ENCODE data around the gene MLXIP.
A peak's percentile ranks its signal among the peaks of the same experiment; 100 is the strongest.
"Not testable (repeated sequence)": the region's sequence is repeated elsewhere in the genome, so short reads cannot be mapped to it uniquely, and the experiment has no call there.

Gene MLXIP

DNA sequence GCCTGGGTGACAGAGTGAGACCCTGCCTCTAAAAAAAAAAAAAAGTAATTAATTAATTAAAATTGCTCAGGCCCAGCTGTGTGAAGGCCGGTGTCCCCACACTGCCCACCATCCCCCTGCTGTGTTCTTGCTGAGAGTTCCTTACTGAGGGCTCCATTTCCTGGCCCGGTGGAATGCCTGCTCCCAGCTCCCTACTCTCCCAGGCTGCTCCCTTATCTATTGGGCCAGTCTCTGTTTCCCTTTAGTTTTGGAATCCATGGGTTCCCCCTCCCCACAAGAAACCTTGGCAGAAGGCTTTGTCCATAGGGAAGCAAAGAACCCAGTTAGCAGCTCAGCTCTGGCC, 19.0 kb downstream of the MLXIP start:
- no peak for DNase-seq

DNA sequence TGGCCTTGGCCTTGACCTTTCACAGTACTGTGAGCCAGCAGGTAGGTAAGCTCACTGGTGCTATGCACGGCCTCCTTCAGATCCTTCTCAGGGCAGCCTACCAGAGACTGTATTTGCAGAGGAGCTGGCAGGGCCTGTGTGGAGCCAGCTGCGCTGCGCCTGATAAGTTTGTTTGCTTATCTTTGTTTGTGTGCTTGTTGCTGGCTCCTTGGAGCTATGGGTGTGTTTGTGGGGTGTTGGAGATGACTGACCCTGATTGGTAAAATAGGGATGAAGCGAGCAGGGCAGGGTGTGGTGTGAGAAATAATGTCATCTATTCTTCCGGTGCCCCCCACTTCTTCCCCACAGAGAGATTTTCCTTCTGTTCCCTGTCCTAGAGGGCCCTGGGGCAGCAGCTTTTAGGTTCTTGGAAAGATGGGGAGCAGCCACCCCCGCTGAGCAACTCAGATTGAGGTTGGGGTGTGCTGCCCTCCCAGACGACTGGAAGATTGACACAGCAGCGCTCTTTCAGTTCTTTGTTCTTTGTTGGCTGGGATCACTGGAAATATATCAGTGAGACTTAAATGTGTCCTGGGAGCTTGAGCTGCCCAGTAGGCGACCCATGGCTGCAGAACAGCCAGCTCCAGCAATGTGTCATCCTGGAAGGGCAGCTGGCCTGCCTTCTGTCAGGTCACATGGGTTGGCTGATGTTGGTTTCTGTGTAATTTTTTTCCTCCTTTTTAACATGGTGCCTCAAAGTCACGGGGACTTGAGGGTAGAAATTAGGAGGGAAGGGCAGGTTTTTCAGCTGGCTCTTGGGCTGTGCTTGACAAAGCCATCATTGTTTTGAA, 19.6 kb downstream of the MLXIP start:
- no peak for DNase-seq

DNA sequence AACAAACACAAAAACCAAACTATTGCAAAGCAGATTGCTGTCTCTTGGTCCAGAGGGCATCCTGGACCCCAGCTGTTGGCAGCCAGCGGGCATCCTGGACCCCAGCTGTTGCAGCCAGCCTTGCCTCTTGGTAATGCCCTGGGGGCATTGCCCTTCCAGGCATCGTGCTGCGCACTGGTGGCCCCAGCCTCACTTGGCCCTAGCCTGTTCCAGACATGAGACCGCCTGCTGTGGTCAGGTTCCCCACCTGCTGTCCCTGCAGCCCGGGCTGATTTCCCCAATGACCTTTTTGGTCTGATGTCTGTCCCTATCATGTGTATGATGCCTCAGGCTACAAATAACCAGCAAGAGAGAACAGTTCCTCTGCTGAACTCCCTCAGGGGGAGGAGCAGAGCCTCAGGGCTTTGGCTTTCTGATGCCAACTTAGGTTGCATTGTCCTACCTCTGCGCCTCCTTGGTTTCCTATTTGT, 20.8 kb downstream of the MLXIP start:
- no peak for DNase-seq

DNA sequence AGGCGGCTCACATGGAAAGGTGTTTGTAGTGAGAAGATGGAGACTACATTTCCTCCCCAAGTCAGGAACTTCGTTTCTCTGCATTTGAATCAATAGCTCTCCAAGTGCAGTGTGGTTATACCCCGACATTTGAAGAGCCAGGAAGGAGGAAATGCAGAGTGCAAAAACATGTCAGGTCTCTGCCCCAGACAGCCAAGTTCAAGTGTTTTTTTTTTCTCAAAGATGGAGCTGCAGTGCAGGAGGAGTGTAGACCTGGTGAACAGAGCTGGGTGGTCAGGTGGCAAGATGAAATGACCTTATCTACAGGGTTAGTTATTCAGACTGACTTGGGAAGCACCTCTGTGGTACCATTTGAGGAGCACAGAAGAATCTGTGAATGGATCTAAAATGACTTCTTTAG, 21.3 kb downstream of the MLXIP start:
- peak; percentile 48 for DNase-seq

DNA sequence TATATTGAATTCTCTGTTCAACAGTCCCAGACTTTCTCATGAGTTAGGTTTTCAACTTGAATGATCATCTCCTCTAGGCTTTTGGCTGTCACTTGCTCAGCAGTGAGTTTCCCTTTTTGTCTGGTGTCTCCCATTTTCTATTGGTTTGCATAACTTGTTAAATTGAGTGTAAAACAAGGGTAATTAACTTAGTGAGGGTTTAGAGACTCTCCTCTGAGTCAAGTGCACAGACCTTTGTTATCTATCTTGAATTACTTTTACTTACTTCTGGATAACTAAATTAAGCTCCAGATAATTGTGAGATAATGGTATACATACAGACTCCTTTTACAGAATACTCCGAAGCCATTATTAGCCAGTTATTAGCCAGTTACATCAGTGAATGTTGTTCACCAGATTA, 22.0 kb downstream of the MLXIP start:
- no peak for DNase-seq

DNA sequence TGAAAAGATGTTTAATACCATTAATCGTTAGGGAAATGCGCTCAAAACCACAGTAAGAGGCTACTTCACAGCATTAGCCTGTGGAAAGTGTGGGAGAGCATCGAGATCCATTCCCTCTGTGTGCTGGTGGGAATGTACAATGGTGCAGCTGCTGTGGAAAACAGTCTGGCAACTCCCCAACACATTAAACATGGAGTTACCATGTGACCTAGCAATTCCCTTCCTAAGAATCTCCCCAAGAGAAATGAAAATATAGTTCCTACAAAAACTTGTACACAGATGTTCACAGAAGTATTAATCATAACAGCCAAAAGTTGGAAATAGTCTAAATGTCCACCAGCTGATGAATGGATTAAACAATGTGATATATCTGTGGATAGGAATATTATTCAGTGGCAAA, 23.8 kb downstream of the MLXIP start:
- DNase-seq: no peak

DNA sequence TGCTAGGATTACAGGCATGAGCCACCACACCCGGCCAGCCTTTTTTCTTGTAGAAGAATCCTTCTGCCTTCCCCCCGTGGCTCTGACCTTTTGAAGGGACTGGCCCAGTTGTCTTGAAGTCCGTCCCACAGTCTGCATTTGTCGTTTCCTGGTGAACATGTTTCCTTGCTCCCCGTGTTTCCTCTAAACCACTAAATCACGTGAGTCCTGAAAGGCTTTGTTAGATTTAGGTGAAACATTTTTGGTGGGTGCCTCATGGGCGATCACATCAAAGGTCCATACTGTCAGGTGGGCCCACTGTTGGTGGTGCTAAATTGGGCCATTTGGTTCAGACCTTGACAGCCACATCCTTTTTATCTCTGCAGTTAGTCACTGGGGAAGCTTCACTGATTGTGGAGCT, 26.3 kb downstream of the MLXIP start:
- DNase-seq: no peak

DNA sequence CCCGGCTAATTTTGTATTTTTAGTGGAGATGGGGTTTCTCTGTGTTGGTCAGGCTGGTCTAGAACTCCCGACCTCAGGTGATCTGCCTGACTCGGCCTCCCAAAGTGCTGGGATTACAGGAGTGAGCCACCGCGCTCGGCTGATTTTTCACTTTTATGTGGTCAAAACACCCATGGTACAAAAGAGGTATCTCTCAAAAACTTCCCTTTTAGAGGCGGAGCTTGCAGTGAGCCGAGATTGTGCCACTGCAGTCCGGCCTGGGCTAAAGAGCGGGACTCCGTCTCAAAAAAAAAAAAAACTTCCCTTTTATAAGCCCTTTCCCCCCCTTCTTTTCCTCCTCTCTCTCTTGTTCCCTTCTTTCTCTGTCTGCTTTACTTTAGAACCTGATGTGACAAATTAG, 26.9 kb downstream of the MLXIP start:
- not testable (repeated sequence) for DNase-seq

DNA sequence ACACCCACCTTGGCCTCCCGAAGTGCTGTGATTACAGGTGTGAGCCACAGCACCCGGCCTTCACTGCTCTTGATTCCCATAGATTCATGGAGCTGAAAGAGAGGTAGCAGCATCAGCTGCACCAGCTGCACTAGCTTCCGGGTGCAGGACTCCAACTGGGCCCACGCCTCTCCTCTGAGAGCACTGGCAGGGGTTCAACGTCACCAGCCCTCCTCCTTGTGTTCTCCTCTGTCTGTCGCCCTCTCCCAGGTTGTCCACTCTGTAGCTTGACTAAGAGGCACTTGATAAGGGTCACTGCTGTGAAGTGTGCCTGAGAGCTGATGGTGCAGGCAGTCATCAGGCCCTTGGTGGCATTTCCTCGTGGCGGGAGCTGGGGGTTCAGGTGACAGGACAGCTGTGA, 28.3 kb downstream of the MLXIP start:
- no peak for DNase-seq

DNA sequence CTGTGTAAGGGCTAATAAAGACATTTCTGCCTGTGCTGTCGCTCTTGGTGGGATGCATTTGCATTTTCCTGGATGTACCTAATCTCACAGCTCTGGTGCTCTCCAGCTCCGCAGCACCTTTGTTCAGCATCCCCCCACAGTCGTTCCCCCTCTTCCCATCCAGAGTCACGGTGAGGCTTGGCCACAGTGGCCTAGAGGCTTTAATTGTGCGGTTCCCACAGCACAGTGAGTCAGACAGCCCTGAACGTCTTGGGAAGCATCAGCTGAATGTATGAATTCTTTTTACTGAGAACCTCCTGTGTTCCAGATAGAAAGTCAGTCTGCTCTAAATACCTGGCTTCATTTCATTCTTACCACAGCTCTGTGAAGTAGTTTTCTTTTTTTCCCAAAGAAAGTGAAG, 28.7 kb downstream of the MLXIP start:
- DNase-seq: no peak

DNA sequence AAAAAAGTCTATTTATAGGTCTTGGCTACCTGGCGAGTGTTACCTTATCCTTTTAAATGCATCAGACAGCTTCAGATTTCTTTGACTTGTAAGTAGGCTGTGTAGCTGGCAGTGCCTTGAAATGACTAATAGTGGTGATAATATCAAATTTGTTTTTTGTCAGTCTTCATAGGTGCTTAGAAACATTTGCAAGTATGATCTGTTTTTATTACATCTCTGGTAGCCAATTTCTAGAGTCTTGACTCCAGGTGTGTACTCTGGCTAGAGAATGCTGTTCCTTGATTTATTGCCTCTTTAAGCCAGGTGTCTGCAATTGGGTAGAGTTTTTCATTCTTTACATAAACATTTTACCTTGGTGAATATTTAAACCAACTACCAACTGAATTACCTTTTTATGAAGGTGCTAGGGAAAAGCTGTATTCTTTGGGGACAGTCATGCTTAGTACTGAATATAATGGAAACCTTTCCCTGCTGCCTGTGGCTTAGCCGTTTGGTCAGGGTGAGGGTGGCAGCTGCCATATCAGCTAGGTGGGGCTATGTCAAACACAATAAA, 32.6 kb downstream of the MLXIP start:
- no peak for DNase-seq

DNA sequence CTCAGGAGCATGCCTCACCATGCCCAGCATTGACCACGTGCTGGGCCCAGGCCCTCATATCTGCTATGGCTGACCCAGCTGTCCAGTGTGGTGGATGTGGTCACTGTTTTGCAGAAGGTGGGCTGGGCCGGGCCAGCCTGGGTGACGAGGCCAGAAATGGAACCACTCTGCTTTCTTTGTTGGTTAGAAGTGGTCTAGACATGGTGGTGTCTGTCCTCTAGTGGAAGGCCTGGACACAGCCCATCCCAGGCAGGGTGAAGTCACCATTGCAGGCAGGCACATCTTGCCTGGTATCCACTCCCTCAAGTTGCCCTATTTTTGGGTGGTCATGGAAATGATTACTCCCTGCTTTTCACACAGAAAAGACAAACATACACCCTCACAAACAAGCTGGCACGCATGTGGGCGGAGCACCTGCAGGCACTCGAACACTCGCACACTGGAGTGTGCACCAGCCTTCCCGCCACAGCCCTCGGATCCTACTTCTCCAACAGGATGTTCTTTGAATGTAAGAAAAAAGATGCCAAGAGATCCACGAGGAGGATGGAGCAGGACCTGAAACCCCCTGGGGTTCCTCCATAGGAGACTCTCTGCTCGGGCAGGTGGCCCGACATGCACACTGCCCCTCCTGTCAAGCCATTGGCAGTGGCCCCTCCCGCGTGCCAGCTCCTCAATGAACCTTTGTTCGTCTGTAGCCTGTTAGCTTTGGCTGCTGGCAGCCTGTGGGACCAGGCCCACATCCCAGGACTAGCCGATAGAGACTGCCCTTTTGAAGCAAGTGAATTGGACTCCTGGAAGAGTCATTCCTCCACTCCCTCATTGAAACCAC, 38.4 kb downstream of the MLXIP start:
- no peak for DNase-seq

DNA sequence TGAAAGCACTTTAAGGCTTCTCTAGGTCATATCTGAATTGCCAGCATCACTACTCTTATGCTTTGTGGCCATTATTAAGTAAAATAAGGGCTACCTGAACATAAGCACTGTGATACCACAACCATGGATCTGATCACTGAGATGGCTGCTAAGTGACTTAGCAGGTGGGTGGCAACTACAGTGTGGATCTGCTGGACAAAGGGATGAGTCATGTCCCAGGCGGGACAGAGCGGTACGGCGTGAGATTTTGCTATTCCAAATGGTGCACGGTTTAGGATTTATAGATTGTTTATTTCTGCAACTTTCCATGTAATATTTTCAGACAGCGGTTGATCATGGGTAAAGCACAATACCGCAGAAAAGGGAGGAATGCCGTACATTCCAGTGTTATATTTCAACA, 39.4 kb downstream of the MLXIP start:
- no peak for DNase-seq

DNA sequence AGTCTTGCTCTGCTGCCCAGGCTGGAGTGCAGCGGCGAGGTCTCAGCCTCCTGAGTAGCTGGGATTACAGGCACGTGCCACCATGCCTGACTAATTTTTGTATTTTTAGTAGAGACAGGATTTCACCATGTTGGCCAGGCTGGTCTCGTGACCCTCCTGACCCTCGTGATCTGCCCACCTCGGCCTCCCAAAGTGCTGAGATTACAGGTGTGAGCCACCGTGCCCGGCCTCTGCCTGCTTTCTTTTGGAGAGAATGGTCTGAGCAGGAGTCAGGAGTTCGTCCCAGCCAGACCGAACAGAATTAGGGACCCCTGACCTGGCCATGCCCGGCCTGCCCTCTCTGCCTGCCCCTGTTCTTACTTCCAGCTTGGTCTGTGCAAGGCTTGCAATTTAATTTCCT, 42.8 kb downstream of the MLXIP start:
- not testable (repeated sequence) for DNase-seq

DNA sequence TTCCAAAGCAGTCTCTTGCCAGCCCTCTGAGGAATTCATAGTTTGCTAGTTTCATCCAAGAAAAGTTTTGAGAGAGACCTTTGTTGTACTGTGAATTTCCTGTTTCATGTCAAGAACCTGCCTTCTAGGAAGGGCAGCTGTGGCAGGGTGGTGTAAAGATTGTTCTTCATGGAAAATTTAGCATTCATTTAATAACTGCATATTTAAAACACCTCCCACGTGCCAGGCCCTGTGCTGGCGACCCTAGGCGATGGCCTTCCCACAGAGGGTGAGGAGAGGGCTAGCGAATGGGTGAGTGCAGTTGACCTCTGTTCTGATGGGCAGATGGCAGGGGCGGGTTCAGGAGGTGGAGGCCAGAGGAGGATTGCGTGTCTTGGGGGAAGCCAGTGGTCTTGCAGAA, 43.2 kb downstream of the MLXIP start:
- no peak for DNase-seq

DNA sequence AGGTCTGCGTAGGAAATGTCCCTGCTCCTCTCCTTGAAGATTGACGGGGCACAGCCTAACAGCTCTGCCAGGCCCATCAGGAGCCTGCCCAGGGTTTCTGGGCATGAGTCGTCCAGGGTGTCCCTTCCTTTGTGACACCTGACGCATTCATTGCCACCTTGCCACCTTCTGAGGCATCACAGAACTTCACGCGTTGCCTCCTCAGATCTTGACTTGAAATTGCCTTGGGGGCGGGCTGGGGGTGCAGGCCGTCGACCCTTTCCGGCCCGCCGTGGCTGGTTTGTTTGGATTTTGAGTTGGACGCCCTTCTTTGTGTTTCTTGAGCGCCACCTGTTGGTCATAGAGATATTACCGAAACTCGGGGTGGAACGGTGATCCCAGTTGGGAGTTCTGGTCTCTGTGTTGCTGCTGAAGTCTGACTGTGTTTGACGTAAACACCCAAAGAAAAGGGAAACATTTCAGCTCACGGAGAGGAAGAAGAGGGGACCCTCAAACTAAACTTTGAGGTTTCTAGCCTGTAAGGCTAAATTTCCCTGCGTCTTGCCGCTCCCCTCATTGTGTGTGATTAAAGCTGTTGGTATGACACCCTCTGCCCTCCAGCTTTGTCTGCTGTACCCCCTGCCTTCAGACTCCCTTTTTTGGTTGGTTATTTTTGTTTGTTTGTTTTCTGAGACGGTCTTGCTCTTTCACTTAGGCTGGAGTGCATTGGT, 44.6 kb downstream of the MLXIP start:
- peak; percentile 76 for DNase-seq

DNA sequence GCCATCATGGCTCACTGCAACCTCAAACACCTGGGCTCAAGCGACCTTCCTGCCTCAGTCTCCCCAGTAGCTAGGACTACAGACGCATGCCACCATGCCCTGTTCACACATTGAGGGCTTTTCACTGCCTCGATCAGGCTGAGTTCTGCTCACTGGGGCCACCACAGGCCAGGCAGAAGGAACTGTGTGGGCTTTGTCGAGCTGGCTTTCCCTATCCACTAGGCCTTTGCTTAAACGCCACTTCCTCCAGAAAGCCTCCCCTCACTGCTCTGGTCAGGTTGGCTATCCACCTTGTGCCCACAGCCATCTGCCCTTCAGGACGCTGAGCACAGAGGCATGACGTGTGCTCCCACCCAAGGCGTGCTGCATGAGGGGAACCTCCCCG, 45.2 kb downstream of the MLXIP start:
- DNase-seq: no peak

DNA sequence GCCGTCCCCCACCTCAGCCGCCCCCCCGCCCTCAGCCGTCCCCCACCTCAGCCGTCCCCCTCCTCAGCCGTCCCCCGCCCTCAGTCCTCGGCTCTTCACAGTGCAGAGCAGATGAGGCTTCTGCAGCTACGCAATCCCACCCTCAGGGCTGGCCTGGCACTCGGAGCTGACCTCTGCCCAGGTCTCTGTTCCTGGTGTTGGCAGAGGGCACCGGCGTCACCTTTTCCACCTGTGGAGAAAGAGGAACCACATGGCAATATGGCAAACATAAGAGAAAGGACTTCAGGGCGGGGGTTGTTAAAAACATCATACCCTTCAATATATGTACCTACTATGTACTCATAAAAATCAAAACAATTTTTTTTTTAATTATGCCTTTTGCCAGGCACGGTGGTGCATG, 45.8 kb downstream of the MLXIP start:
- DNase-seq: no peak

DNA sequence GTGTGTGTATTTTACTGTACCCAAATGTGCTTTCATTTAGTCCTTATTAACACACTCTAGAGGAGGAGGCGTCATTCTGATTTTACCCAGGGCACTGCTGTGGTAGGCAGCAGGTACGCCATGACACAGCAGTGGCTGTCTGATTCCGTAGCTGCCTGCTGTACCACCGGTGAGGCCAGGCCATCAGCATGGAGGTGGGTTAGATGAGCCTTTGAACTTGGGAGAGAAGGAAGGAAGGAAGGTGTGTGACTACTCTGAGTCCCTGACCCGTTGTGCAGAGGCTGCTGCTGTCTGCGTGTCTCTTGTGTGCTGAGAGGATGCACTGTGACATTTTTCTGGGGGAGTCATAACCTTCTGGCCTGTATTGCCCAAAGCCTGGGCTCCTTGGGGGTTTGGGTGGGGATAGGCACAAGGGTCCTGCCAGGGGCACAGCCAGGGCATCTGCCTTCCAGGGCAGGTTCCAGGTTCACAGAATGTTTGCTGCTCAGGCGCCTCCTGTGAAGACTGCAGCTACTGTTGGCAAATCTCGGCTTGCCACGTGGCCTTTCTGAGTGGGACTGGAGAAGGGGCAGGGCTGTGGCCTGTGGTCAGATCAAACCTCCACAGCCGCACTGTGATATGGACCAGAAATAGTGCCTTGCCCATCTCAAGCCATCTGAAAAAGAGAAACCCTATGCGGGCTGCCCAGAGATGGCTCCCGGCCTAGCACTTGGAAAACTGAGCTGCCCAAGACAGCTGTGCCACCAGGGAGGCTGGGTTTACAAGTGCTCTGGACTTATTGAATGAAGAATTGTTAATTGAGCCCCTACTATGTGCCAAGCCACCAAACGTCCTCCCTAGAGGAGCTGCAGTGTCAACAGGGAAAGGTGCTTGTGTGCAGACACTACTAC, 47.1 kb downstream of the MLXIP start:
- no peak for DNase-seq

DNA sequence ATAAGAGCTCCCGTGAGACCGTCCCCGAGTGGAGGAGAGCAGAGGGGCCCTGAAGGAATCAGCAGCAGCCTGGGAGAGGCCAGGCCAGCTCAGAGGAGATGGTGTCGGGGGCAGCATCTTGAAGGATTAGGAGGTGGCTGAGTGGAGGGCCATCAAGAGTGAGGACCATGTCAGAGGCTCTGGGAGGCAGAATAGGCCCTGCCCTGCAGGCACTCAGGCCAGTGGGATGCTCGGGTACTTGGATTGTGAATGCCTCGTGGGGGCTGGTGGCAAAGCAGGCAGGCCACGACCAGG, 47.7 kb downstream of the MLXIP start:
- no peak for DNase-seq

DNA sequence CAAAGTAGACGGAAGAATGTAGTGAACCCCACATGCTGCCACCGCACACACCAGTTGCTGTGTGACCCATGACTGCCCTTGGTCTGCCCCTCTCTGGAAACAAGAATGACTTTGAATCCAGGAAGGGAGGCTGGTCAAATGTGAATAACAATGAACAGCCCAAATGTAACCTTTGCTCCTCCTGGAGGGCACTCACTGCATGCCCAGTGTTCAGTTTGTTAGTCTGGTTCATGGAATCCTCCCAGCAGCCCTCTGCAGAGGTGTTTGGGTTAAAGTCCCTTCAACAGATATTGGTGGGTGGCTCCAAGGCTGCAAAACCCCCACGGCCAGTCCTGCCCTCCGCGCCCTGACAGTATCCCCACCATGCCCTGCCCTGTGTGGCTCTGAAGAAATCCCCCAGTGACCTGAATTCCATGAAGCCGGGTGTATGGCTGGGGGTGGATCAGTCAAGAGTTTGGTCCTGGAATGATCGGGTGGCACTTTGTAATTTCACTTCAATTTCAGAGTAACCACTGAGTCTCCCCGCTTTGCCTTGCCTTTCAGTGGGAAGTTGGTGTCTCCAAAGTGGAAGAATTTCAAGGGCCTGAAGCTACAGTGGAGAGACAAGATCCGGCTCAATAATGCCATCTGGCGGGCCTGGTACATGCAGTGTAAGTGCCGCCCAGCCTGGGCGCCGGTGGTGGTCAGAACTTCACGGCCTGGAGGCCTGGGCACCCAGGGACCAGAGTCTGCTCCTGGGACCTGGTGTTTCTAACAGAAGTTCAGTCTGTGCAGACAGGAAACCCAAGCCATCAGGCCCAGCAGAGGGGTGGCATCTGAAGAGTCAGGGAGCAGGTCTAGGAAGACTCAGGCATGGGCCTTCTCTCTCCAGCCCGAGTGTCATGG, 48.4 kb downstream of the MLXIP start:
- no peak for DNase-seq

DNA sequence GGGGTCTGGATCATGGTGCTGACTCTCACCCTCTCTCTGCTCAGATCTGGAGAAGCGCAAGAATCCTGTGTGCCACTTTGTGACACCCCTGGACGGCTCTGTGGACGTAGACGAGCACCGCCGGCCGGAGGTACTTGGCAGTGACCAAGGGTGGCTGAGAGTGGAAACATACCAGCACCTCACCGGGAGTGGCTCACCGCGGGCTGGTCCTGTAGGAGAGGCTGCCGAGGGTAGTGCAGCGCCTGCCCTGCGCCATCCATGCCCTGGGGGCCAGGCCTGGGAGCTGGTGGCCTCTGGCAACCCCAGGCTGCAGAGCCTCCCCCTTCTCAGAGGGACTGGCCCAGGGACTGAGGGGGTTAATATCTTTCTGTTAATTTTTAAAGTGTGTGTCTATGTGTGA, 49.3 kb downstream of the MLXIP start:
- DNase-seq: no peak

Measured in CD4-positive, alpha-beta T cell treated with Interleukin-17A for 4 hours (primary cell).